GM19324 (cell line): ENCODE measurements around the gene CRB3.
"Not testable (repeated sequence)": the region's sequence is repeated elsewhere in the genome, so short reads cannot be mapped to it uniquely, and the experiment has no call there.

Experiments used
- ATAC-seq: cut with Tn5 transposase; IDR thresholded peaks from one replicate; pipeline ENCODE4 v1.9.1; 2021; ENCODE audit warnings: mild to moderate bottlenecking, moderate library complexity; ENCODE audit not compliant: unreplicated experiment, low FRiP score

The CRB3 gene

GRCh38 chr19:6489278-6490061, 25.4 kb downstream of the CRB3 start:
- ATAC-seq: no peak

- ATAC-seq: no peak
Observed at GRCh38 chr19:6490134-6490533, 26.1 kb downstream of the CRB3 start.

- ATAC-seq: no peak
Observed at GRCh38 chr19:6491802-6492592, 27.9 kb downstream of the CRB3 start.

- ATAC-seq: no peak
Observed at GRCh38 chr19:6494438-6495036, 30.5 kb downstream of the CRB3 start.

DNA sequence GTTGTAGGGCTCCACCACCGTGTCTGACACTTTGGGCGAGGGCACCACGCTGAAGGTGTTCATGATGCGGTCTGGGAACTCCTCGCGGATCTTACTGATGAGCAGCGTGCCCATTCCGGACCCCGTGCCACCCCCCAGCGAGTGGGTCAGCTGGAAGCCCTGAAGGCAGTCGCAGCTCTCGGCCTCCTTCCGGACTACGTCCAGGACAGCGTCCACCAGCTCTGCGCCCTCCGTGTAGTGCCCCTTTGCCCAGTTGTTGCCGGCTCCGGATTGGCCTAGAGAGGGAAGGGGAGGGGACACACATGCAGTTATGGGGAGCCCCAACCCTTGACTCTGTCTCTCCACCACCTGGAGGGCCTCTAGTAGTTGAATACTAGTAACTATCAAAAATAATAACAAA, 31.9 kb downstream of the CRB3 start:
- no peak for ATAC-seq

DNA sequence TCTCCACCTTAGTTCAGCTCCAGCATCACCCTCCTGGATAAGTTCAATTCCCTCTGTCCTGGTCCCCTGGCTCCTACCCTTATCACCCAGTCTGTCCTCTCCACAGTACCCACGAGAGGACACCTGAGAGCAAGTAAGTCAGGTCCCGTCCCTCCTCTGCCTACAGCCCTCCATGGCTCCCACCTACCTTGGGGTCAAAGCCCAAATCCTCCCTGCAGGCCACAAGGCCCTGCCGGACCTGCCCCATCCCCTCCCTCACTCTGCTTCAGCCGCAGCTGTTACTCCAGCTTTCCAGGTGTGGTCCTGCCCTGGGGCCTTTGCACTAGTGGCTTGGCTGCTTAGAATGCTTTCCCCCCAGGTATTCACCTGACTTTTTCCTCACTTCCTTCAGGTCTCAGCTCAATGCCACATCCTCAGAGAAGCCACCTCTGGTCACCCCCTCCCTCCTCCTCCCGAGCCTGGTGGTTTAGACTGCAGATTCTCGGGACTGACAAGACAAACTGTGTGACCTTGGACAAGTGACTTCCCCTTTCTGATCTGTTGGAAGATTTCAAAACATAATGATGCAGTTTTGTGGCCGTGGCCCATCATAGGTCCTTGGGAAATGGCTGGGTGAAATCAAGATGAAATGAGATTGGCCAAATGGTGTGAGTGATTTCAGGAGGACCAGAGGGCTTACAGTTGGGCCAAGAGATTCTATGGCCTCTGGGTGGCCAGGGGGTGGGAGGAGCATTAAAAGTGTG, 34.4 kb downstream of the CRB3 start:
- no peak for ATAC-seq

GRCh38 chr19:6499052-6499790, 35.1 kb downstream of the CRB3 start:
- no peak for ATAC-seq

DNA sequence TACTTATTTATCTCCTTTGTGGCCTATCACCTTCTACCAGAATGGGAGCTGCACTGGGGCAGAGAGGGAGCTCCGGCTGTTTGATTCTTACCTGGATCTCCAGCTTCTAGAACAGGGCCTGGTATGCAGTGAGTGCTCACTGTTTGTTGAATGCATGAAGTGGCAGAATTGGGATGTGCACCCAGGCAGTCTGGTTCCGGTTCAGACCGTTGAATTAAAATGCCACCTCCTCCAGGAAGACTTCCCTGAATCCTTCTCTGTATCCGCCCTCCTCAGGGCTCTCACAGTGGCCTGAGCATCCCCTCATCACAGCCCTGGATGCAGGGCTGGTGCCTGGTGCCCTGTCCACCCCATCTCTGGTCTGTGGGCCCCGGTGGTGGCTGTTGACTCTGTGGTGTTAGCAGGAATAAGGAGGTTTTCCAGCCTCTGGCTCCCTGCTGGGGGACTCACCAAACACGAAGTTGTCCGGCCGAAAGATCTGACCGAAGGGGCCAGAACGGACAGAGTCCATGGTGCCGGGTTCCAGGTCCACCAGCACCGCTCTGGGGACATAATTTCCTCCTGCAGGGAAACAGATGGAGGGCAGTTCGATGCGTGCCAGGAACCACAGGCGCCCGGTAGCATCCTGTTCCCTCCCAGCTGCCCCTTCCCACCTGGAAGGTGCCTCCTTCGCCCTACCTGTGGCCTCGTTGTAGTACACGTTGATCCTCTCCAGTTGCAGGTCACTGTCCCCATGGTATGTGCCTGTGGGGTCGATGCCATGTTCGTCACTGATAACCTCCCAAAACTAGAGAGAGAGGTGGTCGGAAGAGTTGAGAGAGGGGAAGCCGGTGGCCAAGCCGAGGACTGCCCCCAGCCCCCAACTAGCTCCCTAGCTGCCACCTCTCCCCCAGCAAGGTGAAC, 37.0 kb downstream of the CRB3 start:
- no peak for ATAC-seq

DNA sequence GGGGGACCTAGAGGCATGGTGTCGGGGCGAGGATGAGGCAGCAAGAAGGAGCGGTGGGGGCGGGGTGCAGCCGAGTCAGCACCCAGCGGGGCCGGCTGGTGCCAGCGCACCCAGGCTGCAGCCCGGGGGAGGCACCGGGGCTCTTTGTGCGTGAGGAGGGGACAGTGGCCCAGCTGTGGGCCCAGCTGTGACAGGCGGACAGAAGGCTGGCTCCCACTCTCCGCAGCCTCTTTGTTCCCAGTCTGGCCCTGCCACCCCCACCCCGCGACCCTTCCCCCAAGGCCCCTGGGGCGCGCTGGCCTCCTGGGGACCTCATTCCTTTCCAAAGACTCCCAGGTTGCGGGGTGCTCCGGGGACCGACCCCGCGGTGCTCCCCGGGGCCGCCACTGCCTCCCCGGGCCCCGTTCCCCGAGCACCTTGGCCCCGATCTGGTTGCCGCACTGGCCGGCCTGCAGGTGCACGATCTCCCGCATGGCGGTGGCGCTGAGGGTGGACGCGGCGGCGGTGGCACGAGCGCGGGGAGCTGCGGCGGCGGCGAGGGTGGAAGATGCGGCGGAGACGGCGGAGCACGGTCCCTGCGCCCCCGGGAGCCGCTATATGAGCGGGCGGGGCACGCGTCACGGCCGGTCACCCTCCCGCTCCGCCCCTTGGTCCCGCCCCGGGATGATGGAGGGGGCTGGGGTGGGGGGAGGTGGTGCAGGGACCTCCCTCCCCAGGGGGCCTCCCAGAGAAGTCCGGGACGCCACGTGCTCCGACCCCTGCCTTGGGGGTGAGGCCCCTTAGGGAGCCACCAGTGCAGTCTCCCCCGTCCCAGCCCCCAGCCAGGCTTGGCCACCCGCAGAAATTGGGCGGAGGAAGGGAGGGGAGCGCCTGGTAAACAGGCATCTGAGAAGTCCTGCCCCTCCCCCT, 37.9 kb downstream of the CRB3 start, which contains the start of gene TUBB4A:
Gene TUBB4A, minus strand, starts transcription at position 570 of the 909 bp plus-strand sequence. Its CDS starts 97 bp downstream, at position 473.
- no peak for ATAC-seq

DNA sequence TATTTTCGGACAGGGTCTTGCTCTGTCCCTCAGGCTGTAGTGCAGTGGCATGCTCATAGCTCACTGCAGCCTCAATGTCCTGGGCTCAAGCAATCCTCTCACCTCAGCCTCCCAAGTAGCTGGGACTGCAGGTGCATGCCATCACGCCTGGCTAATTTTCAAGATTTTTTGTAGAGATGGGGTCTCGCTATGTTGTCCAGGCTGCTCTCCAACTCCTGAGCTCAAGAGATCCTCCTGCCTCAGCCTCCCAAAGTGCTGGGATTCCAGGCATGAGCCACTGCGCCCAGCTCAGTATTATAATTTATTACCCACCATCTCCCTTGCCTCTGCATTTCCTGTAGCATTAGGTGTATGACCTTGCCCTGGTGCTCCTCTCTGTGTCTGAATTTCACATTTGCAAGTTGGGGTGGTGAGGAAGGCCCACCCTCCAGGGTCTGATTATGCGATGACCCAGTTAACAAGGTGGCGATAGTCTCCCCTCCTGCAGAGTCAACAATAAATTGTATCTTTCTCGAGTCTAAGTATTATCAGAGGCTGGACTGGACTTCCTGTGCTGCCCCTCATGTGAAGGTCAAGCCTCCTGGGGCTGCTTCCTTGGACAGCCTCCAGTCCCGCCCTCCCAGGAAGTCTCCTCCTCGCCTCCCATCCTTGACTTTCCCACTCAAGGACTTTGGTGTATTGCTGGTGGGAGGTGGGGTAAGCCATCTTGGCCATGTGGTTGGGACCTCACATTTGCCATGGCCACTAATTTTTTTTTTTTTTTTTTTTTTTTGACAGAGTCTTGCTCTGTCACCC, 39.5 kb downstream of the CRB3 start:
- ATAC-seq: no peak

DNA sequence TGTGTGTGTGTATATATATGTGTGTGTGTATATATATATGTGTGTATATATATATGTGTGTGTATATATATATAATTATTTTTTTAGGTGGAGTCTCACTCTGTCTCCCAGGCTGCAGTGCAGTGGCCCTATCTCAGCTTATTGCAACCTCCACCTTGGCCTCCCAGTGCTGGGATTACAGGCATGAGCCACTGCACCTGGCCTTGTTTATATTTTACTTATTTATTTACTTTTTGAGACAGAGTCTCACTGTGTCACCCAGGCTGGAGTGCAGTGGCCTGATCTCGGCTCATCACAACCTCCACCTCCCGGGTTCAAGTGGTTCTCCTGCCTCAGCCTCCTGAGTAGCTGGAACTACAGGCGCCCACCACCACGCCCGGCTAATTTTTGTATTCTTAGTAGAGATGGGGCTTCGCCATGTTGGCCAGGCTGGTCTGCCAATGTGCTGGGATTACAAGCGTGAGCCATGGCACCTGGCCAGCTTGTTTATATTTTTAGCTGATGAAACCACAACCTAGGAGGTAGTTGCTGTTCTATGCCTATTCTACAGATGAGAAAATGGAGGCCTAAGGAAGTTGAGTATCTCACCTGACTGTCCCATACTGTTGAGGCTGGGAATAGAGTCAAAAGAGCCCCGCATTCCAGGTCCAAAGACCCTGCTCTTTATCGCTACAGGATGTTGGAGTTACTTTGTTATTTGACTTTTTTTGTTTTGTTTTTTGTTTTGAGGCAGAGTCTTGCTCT, 44.1 kb downstream of the CRB3 start:
- not testable (repeated sequence) for ATAC-seq

GRCh38 chr19:6509118-6509971, 45.3 kb downstream of the CRB3 start:
- ATAC-seq: no peak

GRCh38 chr19:6510618-6511017, 46.5 kb downstream of the CRB3 start:
- no peak for ATAC-seq

DNA sequence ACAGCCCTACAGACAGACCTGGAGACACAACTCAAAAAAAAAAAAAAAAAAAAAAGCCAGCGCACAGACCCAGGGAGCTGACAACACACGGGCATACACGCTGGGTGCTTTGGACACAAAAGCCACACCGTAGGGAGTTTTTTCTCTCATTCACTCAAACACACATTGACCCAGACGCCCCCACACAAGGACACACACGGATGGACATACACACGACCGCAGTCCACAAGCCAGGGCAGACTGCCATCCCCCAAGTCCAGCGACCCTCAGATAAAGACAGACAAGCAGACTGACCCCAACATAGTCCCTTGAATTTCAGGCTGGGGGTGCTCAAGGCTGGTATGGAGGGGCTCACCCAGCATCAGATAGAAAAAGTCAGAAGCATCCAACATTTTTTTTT, 50.0 kb downstream of the CRB3 start:
- no peak for ATAC-seq

DNA sequence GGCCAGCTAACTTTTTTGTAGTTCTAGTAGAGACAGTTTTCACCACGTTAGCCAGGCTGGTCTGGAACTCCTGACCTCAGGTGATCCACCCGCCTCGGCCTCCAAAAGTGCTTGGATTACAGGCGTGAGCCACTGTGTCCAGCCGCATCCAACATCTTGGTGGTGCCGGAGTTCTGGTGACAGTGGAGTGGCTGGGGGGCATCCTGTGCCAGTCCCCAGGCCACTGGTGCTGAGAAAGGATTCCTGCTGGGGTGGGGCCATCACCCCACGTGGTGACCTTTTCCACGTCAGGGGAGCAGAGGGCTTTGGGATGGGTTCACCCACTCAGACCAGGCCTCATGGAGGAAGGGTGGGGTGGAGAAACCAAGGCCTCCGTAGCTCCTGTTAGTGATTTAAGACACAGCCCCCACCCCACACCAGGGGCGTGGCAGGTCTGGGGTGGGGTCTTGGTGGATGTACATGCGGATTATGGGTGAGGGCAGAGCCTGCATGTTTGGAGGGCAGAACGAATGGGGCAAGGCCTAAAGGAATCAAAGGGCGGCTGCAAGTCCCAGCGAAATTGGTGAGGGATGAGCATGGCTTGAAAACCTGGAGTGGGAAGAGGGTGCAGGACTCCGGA, 51.0 kb downstream of the CRB3 start:
- ATAC-seq: no peak
